K562 (cell line): ENCODE results near the gene ZNF598. TPM values are rescaled to one million over a fixed set of nuclear protein-coding genes. Genes with fewer than 3 reads are reported as not detected.

Source experiments
- ARID2 ChIP-seq: fragments of 450-650 bp; IDR thresholded peaks from 2 replicates; pipeline ENCODE4 v1.6.1; 2017; ENCODE audit warnings: antibody characterized with exemption, mild to moderate bottlenecking
- HCFC1 ChIP-seq: IDR thresholded peaks from 2 replicates; pipeline ENCODE4 v1.6.1; 2012; ENCODE audit warnings: low read depth, low read length, improper control_type of control experiment
- HNRNPK ChIP-seq: fragments of 200-400 bp; formaldehyde crosslinking; IDR thresholded peaks from one replicate; pipeline ENCODE4 v1.6.1; 2018; ENCODE audit warnings: mild to moderate bottlenecking, low read depth, low read length; ENCODE audit not compliant: poor library complexity, severe bottlenecking
- LEF1 ChIP-seq: fragments of 450-650 bp; IDR thresholded peaks from 2 replicates; pipeline ENCODE4 v1.6.1; 2016; ENCODE audit warnings: mild to moderate bottlenecking
- MGA ChIP-seq: fragments of 450-650 bp; IDR thresholded peaks from 2 replicates; pipeline ENCODE4 v1.6.1; 2016; ENCODE audit warnings: mild to moderate bottlenecking, moderate library complexity
- SAFB2 ChIP-seq: fragments of 200-400 bp; formaldehyde crosslinking; IDR thresholded peaks from 2 replicates; pipeline ENCODE4 v1.6.1; 2018; ENCODE audit warnings: borderline replicate concordance, low read length, low read depth, moderate library complexity; ENCODE audit not compliant: severe bottlenecking
- SIN3B ChIP-seq: fragments of 450-650 bp; IDR thresholded peaks from 2 replicates; pipeline ENCODE4 v1.6.1; 2017; ENCODE audit warnings: low read depth, mild to moderate bottlenecking, moderate library complexity
- SMARCA5 ChIP-seq: fragments of 450-650 bp; IDR thresholded peaks from 2 replicates; pipeline ENCODE4 v1.6.1; 2016
- TAF7 ChIP-seq: fragments of 450-650 bp; IDR thresholded peaks from 2 replicates; pipeline ENCODE4 v1.6.1; 2016; ENCODE audit warnings: missing genetic modification characterization, missing compliant biosample characterization
- ZEB2 ChIP-seq: fragments of 450-650 bp; IDR thresholded peaks from 2 replicates; pipeline ENCODE4 v1.6.1; 2016
- ZHX1 ChIP-seq: fragments of 150-350 bp; conservative IDR thresholded peaks from 2 replicates; pipeline ENCODE4 v1.6.1; 2014; ENCODE audit warnings: low read length
- ZNF239 ChIP-seq: fragments of 250-450 bp; sonication (Bioruptor Pico); IDR thresholded peaks from 2 replicates; pipeline ENCODE4 v1.4.0; 2020; ENCODE audit warnings: mild to moderate bottlenecking
- ZNF449 ChIP-seq: fragments of 250-450 bp; sonication (Bioruptor Pico); IDR thresholded peaks from 2 replicates; pipeline ENCODE4 v1.8.0; 2022; ENCODE audit warnings: moderate library complexity, mild to moderate bottlenecking, inconsistent platforms
- polyA plus RNA-seq, 8 experiments: library from polyadenylated mRNA; depleted of rRNA in 4 of 8; stranded (reverse) in 5 of 8; unstranded in 3 of 8; fragments of >200 nt; fragmentation: Nextera tagmentation in 2 of 8; fragmentation: Illumina TruSeq in 1 of 8; extraction: Ambion mirVana in 2 of 8; extraction: Trizol in 1 of 8; gene quantifications; 2 replicates each; pipeline versions ENCODE4 v1.2.1 to v1.2.3, GENCODE V29; 2011 to 2014; ENCODE audit warnings: inconsistent platforms in 1 of 8, missing spikeins in 1 of 8
- total RNA-seq, 7 experiments: library from RNA; depleted of rRNA in 6 of 7; stranded (reverse); fragments of >200 nt in 6 of 7; fragmentation: Illumina TruSeq in 2 of 7; extraction: Trizol in 2 of 7; gene quantifications; 2 replicates each; pipeline versions ENCODE4 v1.2.1 to v1.2.3, GENCODE V29; 2011 to 2021; ENCODE audit warnings: low replicate concordance in 1 of 7

Gene ZNF598
- total and polyA plus RNA-seq, 9 of the 15 experiments (the other 6 are each of a cell fraction or from before 2014, with no cell fraction given), result 0.11 to 115 (median 29.6) TPM

- TF ChIP-seq MGA (no peak), ZNF449 (CRISPR knock-in tag) (no peak), SIN3B (peak; percentile 97), SMARCA5 (no peak), TAF7 (tag) (no peak), HNRNPK (no peak), HCFC1 (peak; percentile 76), LEF1 (no peak), ZHX1 (no peak), ARID2 (no peak), ZEB2 (no peak), SAFB2 (no peak), ZNF239 (CRISPR knock-in tag) (peak; percentile 34; the same call in 1 of the 2 replicates)
Observed at GRCh38 chr16:1983544-1984346, 25.9 kb downstream of the ZNF598 start, which contains the start of gene GFER (continued).
